NOMO-1 (cell line): ENCODE results near the gene GALM.
"Not testable (repeated sequence)": the region's sequence is repeated elsewhere in the genome, so short reads cannot be mapped to it uniquely, and the experiment has no call there.

Experiments used
- DNase-seq, 2 experiments: peaks; one replicate each; lab custom pipeline; 2025; ENCODE audit not compliant: unreplicated experiment in 2 of 2; lab: John Stamatoyannopoulos, UW

GALM gene

GRCh38 chr2:38708900-38709566, 43.1 kb downstream of the GALM start:
- DNase-seq, result no peak

- DNase-seq, result no peak
Measured at GRCh38 chr2:38709567-38710194, 43.8 kb downstream of the GALM start.

DNA sequence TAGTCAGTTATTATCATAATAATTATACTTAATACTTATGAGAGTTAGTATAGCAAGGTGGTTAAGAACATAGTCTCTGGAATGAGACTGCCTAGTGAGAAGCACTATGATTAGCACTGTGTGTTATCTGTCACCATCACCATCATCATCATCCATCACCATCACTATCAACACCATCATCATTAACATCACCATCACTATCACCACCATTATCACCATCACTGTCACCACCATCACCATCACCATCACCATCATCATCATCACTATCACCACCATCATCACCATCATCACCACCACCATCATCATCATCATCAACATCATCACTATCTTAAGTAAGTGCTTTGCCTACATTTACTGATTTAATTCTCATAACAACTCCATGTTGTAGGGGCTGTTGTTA, 45.6 kb downstream of the GALM start:
- no peak for DNase-seq

DNA sequence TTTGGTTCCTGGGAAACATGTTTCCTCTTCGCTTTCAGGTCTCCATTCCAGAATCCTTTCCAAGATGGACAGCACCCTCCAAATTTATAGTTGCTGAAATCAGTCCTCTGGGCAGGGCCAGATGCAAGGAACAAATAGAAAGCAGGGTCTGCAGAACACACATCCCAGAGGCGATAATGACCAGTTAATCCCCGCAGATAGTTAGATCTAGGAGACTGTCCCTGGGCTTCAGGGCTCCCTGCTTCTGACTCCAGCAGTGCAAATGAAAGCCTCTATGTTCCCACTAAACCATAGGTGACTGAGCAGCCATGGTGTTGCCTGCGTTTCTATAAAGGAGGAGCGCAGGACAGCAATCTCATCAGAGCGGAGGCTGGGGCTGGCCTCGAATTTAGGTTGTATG, 46.5 kb downstream of the GALM start:
- no peak for DNase-seq

DNA sequence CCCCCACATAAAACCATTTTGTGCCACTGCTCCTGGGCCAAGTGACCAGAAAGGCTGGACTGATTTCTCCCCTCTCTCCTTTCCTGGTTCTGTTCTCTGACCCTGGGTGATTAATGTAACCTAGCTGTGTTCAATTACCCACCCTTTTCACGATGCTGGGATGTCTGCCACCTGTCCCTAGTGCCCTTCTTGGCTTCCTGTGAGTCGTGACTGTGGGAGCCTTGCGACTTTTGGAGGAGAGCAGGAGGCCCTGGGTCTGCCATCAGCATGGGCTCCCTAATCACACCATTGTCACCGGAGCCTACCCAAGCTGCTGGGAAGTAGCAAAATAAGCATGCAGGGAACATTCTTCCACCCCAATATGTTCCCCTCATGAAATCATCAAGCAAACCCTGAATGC, 47.0 kb downstream of the GALM start:
- no peak for DNase-seq

- DNase-seq, result peak in 1 of 2 experiments; percentile 5
Measured at GRCh38 chr2:38713338-38713737, 47.4 kb downstream of the GALM start.

DNA sequence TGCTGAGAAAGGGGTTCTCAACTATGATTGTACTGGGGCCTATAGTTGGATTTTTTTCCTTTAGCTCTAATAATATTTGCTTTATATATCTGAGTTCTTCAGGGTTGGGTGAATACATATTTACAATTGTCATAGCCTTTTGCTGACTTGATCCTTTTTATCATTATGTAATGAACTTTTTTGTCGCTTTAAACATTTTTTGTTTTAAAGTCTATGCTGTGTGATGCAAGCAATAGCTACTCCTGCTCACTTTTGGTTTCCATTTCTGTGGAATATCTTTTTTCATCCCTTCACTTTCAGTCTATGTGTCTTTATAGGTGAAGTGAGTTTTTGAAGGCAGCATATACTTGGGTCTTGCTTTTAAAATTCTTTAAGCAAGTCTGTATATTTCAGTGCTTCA, 49.0 kb downstream of the GALM start:
- DNase-seq, result not testable (repeated sequence)

- peak in 1 of 2 experiments; percentile 31 for DNase-seq
Measured at GRCh38 chr2:38716185-38716584, 50.3 kb downstream of the GALM start.

DNA sequence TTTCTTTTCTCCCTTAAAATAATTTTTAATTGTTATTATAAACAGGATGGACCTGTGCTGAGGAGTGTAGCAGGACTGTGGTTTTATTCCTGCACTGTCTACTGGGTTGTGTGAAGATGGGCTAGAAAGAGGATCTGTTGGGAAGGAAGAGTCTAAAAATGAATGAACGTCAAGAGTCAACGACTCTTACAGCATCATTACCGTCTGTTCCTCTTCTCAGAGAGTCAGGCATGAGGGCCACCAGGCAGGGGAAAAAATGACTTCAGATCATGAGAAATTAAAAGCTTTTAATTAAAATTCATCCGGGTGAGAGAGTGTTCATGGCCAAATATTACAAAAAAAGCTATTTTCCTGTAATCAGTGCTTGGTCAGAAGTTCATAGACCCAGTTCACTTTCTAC, 52.7 kb downstream of the GALM start:
- DNase-seq, result no peak

DNA sequence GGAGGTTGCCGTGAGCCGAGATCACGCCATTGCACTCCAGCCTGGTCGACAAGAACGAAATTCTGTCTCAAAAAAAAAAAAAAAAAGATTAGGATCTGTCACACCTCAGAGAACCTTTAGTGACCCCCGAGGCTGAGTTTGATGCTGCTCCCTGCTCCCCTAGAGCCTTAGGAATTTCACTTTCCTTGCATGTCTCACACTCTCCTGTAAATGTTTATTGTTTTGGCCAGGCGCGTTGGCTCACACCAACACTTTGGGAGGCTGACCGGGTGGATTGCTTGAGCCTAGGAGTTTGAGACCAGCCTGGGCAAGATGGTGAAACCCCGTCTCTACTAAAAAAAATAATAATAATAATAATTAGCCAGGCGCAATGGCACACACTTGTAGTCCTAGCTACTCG, 53.8 kb downstream of the GALM start:
- DNase-seq, result no peak

- no peak for DNase-seq
Measured at GRCh38 chr2:38720613-38721241, 54.8 kb downstream of the GALM start.

GRCh38 chr2:38722271-38723061, 56.6 kb downstream of the GALM start:
- DNase-seq, result no peak

DNA sequence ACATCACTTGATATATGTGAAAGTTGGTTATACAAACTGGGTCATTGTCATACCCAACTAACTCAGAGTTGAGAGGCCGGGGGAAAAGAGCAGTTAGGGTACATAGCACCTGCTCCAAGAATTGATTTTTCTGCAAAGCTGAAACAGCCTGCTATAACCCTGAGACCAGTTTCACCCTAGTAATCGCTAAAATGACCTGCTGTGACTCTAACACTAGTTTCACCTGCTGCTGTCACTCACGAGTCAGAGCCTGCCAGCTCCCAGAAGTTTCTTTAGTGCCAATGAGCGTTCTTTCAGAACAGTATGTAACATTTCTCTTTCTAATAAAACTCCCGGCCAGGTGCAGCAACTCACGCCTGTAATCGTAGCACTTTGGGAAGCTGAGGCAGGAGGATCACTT, 57.3 kb downstream of the GALM start:
- DNase-seq, result no peak

DNA sequence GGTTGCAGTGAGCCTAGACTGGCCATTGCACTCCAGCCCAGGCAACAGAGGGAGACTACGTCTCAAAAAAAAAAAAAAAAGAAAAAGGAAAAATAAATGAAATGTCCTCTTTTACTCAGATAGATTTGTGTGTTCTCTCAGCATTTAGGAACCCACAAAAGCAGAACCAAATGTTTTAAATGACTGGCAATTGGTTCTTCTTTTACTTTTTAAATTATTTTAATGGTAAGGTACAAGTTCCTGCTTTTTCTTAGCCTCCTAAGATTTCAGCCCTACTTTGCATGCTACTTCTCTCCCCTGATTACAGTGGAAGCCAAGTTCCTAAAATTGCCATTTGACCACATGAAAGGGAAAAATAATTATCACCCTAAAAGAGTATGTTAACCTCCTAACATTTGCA, 61.7 kb downstream of the GALM start:
- DNase-seq, result peak in 1 of 2 experiments; percentile 31

- DNase-seq, result no peak
Measured at GRCh38 chr2:38728694-38729093, 62.8 kb downstream of the GALM start.

DNA sequence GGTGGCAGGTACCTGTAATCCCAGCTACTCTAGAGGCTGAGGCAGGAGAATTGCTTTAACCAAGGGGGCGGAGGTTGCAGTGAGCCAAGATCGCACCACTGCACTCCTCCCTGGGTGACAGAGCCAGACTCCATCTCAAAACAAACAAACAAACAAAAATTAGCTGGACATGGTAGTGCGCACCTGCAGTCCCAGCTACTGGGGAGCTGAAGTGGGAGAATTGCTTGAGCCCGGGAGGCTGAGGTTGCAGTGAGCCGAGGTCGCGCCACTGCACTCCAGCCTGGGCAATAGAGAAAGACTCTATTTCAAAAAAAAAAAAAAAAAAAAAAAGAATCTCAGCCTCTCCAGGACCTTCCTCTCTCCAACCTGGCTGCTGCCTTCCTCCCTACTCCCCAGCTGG, 65.2 kb downstream of the GALM start:
- no peak for DNase-seq

DNA sequence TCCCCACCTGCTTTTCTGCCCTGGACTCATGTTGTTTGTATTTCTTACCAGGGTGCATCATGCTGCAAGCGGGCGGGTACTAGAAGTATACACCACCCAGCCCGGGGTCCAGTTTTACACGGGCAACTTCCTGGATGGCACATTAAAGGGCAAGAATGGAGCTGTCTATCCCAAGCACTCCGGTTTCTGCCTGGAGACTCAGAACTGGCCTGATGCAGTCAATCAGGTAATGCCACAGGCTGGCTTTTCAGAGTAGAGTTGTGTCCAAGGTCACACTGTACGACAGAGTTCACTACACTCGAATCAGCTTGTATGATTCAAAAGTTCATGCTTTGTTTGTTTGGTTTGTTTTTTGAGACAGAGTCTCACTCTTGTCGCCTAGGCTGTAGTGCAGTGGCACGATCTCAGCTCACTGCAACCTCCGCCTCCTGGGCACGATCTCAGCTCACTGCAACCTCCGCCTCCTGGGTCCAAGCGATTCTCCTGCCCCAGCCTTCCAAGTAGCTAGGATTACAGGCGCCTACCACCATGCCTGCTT, 65.8 kb downstream of the GALM start:
- no peak for DNase-seq

DNA sequence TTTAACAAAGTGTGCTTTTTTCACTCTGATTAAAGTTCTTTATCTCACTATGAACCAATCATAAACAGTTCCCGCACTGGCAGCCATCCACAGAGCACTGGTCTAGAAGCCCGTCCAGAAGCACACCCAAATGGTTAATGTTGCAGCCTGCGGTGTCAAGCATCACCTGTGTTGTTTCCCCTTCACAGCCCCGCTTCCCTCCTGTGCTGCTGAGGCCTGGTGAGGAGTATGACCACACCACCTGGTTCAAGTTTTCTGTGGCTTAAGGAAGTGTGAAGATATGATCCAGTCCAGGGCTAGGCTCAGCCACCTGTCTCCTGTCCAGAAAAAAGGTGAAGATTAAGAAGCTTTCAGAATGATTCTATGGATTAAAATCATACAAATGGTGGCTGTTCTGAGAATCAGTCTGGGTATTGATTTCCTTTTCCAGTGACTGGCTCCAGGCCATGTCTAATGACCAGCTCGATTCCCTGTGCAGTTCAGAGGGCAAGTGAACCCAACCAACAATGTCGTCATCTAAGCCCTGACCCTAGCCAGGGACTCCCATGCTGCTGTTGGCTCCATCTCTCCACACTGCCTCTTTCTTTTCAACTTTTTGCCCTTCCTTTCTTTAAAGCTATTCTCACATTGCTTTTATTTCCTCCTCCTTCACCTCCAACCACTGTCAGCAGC, 67.5 kb downstream of the GALM start:
- no peak for DNase-seq

- DNase-seq, result no peak
Measured at GRCh38 chr2:38734299-38735058, 68.6 kb downstream of the GALM start.

DNA sequence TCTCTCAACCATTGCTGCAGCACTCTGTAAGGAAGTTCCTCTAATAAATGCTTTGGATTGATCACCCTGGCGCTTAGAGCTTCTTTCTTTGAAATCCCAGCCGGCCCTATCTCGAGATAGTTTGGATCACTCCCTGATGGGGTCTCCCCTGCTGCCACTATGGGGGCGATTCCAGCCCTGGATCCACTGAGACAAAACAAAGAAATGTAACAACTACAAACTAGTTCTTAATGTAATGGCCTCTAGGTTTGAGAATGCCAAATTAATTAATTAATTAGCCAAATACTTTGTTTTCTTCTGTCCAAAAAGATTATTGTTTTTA, 70.0 kb downstream of the GALM start:
- no peak for DNase-seq
